HG03280 (cell line): ENCODE data around the gene CENPE.

Experiments
- ATAC-seq: cut with Tn5 transposase; IDR thresholded peaks from one replicate; pipeline ENCODE4 v1.9.1; 2021; ENCODE audit warnings: mild to moderate bottlenecking, moderate library complexity; ENCODE audit not compliant: unreplicated experiment

CENPE gene

DNA sequence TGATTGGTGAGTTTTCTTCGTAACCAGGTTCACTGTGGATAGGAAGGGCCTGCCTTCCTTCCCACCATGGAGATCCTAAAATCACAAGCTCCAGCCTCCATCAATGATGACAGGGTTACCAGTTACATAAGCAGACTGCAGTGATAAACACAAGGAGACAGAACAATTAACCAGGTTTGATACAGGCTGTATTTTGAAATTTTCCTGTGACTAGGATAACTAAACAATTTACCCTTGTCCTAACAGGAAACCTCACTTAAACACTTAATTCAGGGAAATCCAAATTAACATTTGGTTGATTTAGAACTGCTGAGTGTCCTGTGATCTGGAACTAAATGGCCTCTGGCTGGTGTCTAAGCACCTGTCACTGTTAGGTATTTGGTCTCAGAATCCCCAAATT is 118.5 kb downstream of the CENPE start:
- no peak for ATAC-seq

DNA sequence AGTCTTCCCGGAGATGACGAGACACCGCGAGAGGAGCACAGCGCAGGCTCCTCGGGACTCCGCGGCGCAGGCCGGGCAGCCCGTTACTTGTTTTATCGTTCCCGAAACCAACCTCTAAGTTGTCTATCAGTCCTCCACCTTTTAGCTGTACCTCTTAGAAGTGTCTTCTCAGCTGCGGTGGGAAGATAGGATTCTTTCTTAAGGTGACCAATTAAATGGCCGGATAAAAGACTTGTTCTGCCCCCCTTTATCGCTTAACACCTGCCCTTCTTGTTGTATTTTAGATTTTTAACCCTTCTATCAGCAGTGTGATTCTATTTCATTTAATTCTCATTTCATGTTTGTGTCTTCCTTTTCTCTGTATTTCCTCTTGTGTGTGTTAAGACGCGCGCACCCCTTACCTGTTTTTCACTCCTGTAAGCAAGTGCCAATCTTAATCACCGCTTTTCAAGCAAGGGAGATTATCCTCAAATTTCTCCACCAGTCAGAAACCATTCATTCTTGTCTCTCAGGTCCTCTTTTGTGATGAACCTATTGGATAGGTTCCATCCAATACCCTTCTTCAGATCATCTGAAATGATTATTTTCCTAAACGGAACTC is 121.3 kb downstream of the CENPE start, which contains the start of gene SLC9B2:
SLC9B2 (minus strand) TSS at position 15 of the 601 bp plus-strand sequence. CDS start 9,211 bp downstream, outside the sequence.
- peak; percentile 39 for ATAC-seq

DNA sequence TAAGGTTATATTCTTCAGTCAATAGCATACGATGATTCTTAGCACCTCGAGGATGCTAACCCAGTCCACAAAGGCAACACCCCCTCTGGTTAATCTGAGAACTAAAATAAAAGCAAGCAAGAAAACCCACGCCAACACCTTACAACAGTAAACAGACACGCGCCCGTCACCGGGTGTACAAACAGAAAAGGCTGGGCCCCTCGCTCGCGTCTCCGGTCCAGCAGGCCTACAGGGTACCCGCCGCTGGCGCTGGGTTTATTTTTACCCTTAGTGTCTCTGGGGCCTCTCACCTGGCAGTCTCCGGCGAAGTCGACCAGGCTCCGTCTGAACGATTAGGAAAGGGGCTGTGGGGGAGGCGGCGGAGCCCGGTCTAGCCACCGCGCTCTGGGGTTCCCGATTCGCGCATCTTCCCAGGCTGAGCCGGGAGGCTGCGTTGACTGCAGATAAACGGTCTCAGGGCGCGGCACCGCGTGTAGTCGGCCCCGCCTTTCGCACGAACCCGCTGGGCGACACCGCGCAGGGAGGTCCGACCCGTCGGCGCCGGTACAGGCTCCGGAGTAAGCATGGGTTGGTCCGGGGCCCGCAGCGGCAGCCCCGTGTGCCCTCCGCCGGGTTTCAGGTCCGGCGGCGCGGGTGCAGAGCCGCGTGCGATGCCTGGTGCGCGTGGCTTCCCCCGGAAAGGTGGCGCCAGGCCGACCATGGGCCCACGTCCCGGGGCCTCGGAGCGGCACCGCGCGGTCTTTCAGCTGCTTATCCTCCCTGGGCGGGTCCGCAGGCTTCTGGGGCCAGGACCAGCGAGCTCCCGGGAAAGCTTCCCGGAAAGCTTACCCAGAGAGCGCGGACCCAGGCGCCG is 122.0 kb downstream of the CENPE start:
- ATAC-seq, result peak; percentile 56

DNA sequence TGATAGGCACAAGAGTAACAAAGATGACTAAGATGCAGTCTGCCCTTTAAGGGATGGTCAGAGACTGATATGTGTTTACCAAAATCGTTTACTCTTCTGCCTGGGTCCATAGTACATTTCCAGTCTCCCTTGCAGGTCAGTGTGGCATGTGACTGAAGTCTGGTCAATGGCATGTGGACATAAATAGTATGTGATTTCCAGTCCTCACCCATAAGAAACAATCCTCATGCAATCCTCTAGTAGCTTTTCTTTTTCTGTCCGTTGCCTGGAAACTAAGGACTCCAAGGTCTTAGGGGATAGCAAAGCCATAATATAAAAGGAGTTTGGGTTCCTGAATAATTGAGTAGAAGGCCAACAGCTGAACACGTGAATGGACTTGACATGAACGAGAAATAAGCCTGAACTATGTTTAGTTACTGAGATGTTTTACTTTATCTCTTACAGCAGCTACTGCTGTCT is 122.7 kb downstream of the CENPE start:
- ATAC-seq, result no peak

DNA sequence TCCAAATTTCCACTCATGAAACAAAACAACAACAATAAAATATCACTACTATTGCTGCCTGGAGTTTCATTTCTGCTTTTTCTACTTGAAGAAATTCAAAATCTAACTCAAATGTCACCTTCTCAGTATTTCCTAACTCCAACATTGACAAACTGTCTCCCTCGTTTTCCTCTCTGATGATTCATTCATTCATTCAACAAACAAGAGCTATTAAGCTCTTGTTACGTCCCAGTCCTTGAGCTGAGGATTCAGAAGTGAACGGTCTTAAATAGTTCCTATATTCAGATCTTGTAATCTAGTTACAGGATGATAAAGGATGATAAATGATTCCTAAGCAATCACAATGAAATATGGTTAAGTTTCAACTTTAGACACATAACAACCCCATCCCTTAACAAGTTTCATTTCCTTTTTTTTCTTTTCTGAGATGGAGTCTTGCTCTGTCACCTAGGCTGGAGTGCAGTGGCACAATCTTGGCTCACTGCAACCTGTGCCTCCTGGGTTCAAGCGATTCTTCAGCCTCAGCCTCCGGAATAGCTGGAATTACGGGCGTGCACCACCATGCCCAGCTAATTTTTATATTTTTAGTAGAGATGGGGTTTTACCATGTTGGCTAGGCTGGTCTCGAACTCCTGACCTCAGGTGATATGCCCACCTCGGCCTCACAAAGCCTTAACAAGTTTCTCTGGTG is 123.3 kb downstream of the CENPE start:
- peak; percentile 26 for ATAC-seq

DNA sequence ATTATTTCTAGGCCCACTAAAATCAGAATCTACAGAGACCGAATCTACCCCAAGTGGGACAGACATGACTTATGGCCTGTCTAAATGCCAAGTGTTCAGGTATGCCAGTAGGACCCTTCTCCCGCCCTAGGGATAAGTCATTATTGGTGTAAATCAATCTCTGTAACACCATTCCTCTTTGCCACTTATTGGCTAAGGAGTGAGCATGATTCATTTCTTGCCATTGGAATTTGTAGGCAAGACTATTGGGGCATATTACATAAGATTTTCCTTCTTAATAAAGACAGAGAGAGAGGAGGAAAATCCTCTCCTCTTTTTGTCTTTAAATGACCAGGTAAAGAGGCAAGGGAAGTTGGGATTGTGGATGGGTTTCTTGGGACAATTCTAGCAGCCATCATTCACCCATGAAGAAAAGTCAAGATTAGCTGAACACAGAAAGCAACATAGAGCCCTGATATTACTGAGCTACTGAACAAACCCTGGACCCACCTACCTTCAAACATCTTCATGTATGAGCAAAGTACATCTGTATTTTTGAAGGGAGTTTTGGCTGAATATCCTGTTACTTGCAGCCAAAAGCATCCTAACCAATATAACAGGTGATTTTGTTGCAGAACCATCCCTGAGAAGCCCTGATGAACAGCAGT is 124.2 kb downstream of the CENPE start:
- no peak for ATAC-seq

DNA sequence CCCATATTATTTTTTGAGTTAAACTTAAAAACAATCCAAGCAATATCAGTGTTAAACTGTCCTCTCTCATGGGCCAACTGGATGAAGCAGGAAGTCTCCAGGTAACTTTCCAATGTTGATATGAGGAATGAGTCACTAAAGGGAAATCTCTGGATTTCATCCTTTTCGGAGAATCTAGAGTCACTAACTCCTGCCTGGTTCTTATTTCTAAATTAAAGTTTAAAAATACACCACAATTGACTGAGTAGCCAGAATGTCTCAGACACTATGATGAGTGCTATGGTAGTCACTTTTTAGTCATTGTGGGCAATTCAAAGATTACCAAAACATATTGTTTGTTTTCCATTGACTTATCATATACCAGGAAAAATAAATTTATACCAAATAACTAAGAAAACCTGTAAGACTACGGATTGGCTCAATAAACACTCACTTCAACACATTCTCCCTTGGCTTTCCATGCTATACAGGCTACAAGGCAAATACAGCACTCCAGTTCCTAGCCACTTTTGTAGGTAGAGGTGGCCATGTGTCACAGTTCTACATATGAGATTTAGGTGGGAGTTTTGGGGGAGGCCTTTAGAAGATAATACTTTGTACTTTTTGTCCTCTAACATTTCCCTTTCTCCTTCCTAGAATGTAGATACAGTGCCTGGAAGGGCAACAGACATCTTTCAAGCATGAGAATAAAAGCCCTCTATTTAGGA is 130.1 kb downstream of the CENPE start:
- ATAC-seq, result no peak

DNA sequence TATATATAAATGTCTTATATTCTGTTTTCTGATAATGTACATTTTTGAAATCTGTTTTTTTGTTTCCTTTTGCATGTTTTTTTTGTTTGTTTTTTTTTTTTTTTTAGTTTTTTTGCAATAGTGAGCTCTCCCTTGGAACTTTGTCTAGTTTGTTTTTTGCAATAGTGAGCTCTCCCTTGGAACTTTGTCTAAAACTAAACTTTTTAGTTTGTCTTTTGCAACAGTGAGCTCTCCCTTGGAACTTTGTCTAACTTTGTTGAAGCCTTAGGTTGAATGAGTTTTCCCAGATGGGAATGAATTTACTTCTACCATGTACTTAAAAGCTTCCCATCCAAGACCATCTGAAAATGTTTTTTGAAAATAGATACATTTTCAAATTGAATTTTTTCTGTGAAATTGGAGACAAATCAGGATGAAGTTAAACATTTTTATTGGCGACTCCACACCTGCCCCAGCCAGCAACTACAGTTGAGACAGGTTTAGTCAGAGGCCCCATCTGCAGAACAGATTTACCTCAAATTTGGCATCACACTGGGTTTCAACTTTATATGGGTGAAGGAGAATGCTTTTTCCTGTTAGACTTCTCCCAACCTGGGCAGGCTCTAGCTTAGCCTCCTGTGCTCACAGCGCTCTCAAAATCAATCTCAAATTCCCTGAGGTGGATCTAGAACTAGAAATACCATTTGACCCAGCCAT is 137.5 kb downstream of the CENPE start:
- ATAC-seq, result no peak
